Activated naive CD4-positive, alpha-beta T cell treated with anti-CD3 and anti-CD28 coated beads, Interleukin-2, amount 50 U/mL, for 24 hours (primary cell): ENCODE measurements around the gene NCK2.

Source experiments
- H3K27ac Mint-ChIP-seq: one replicate; pipeline ENCODE4 v1.8.0; 2021; ENCODE audit warnings: mild to moderate bottlenecking, mixed read lengths
- H3K27me3 Mint-ChIP-seq: one replicate; pipeline ENCODE4 v1.8.0; 2021; ENCODE audit warnings: mixed read lengths
- H3K36me3 Mint-ChIP-seq: one replicate; pipeline ENCODE4 v1.8.0; 2021; ENCODE audit warnings: mixed read lengths
- H3K4me1 Mint-ChIP-seq: one replicate; pipeline ENCODE4 v1.8.0; 2021; ENCODE audit warnings: mixed read lengths
- H3K4me3 Mint-ChIP-seq: one replicate; pipeline ENCODE4 v1.8.0; 2021; ENCODE audit warnings: mild to moderate bottlenecking, mixed read lengths
- H3K9me3 Mint-ChIP-seq: one replicate; pipeline ENCODE4 v1.8.0; 2021; ENCODE audit warnings: mixed read lengths

Gene NCK2

GRCh38 chr2:105813405-105813804 is 68.7 kb downstream of the NCK2 start:
- Mint-ChIP-seq H3K27ac (peak overlapping the region; percentile 90), H3K4me1 (peaks cover 86% of the 10 kb centered on the region), H3K4me3 (no peak overlapping the region), H3K9me3 (peaks cover 6% of the 10 kb centered on the region), H3K36me3 (peaks cover 18% of the 10 kb centered on the region), H3K27me3 (no peaks in the 10 kb centered on the region)

GRCh38 chr2:105814291-105814940 is 69.7 kb downstream of the NCK2 start:
- Mint-ChIP-seq H3K27ac (peak overlapping the region; percentile 90), H3K9me3 (peaks cover 5% of the 10 kb centered on the region), H3K4me3 (no peak overlapping the region), H3K36me3 (peaks cover 21% of the 10 kb centered on the region), H3K4me1 (peaks cover 86% of the 10 kb centered on the region), H3K27me3 (no peaks in the 10 kb centered on the region)

GRCh38 chr2:105815401-105815800 is 70.7 kb downstream of the NCK2 start:
- H3K27ac Mint-ChIP-seq, result peak overlapping the region; percentile 51
- no peaks in the 10 kb centered on the region for H3K9me3 Mint-ChIP-seq
- peaks cover 18% of the 10 kb centered on the region for H3K36me3 Mint-ChIP-seq
- H3K4me1 Mint-ChIP-seq, result peaks cover 86% of the 10 kb centered on the region
- no peaks in the 10 kb centered on the region for H3K27me3 Mint-ChIP-seq
- no peak overlapping the region for H3K4me3 Mint-ChIP-seq

GRCh38 chr2:105820151-105820550 is 75.4 kb downstream of the NCK2 start:
- H3K4me1 Mint-ChIP-seq, result peaks cover 88% of the 10 kb centered on the region
- H3K36me3 Mint-ChIP-seq, result peaks cover 25% of the 10 kb centered on the region
- no peaks in the 10 kb centered on the region for H3K27me3 Mint-ChIP-seq

DNA sequence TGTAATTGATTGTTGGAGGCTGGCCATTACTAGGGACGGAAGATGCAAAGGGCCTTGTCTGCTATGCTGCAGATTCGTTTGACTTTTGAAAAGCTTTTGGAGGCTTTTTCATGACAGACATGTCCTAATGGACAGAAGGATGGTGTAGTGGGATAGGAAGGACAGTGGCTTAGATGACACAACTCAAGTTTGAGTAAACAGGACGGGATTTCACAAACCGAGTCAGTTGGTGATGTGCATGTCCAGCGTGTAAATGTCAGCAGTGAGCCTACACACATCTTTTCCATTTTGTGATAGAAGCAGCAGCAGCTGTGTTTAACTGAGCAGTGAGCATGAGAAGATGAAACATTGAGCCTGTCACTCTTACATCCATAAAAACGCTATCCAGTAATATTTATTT is 76.0 kb downstream of the NCK2 start:
- no peak overlapping the region for H3K4me3 Mint-ChIP-seq
- H3K4me1 Mint-ChIP-seq, result peaks cover 89% of the 10 kb centered on the region
- H3K36me3 Mint-ChIP-seq, result peaks cover 28% of the 10 kb centered on the region
- peak overlapping the region; percentile 66 for H3K27ac Mint-ChIP-seq
- H3K9me3 Mint-ChIP-seq, result no peaks in the 10 kb centered on the region
- no peaks in the 10 kb centered on the region for H3K27me3 Mint-ChIP-seq

More at GRCh38 chr2:105820151-105820550, 75.4 kb downstream of the NCK2 start:
- peak overlapping the region; percentile 79 for H3K27ac Mint-ChIP-seq
- no peak overlapping the region for H3K4me3 Mint-ChIP-seq
- H3K9me3 Mint-ChIP-seq, result no peaks in the 10 kb centered on the region

- peaks cover 4% of the 10 kb centered on the region for H3K9me3 Mint-ChIP-seq
- no peak overlapping the region for H3K4me3 Mint-ChIP-seq
- peak overlapping the region; percentile 93 for H3K27ac Mint-ChIP-seq
- peaks cover 31% of the 10 kb centered on the region for H3K36me3 Mint-ChIP-seq
- H3K27me3 Mint-ChIP-seq, result no peaks in the 10 kb centered on the region
- peaks cover 84% of the 10 kb centered on the region for H3K4me1 Mint-ChIP-seq
Measured at GRCh38 chr2:105821428-105822125, 76.9 kb downstream of the NCK2 start.

GRCh38 chr2:105822186-105822585 is 77.5 kb downstream of the NCK2 start:
- H3K9me3 Mint-ChIP-seq, result peaks cover 4% of the 10 kb centered on the region
- H3K27me3 Mint-ChIP-seq, result no peaks in the 10 kb centered on the region
- H3K4me1 Mint-ChIP-seq, result peaks cover 81% of the 10 kb centered on the region
- peak overlapping the region; percentile 93 for H3K27ac Mint-ChIP-seq
- peaks cover 31% of the 10 kb centered on the region for H3K36me3 Mint-ChIP-seq
- H3K4me3 Mint-ChIP-seq, result peak overlapping the region; percentile 6

DNA sequence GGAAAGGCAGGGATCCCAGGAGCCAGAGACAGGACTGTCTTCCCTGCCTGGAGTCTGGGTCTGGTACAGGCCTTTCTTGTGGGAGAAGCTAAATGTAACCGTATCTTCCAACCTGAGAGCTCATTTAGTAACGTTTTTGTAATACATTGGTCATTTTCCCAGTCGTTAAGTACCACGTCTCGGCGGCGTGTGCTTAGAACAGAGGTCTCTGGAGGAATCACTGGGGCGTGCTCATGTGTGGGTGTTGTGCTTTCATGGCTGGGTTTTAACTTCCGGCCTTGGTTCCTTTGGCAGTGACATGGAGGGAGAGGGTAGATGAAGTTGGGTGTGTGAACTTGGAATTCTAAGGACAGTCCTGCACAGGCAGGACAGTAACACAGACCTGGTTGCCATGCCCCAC is 79.7 kb downstream of the NCK2 start:
- Mint-ChIP-seq H3K36me3 (peaks cover 36% of the 10 kb centered on the region), H3K27ac (peak overlapping the region; percentile 85), H3K27me3 (no peaks in the 10 kb centered on the region), H3K9me3 (peaks cover 9% of the 10 kb centered on the region), H3K4me3 (no peak overlapping the region), H3K4me1 (peaks cover 90% of the 10 kb centered on the region)

DNA sequence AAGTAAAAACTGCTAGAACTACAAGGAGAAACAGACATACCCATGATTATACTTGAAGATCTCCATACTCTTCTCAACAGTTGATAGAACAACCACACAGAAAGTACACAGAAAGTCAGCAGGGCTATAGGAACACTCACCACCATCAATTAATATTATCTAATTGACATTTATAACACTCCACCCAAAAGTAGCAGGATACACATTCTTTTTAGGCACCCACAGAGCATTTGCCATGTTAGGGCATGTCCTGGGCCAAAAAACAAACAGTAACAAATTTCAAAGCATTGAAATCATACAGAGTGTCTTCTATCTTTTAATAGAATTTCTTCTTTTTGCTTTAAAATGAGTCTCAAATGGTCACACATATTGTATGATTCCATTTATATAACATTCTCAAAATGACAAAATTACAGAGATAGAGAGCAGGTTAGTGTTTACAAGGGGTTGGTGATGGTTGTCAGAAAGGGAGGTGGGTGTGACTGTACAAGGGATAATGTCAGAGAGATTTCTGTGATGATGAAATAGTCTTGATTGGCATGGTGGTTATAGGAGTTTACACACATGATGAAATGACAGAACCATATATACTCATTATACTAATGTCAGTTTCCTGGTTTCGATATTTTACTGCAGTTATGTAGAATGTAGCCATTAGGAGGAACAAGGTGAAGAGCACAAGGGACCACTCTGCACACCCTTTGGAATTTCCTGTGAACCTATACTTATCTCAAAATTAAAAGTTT is 82.8 kb downstream of the NCK2 start:
- Mint-ChIP-seq H3K27ac (peak overlapping the region; percentile 86), H3K9me3 (peaks cover 19% of the 10 kb centered on the region), H3K4me3 (no peak overlapping the region), H3K4me1 (peaks cover 90% of the 10 kb centered on the region), H3K36me3 (peaks cover 47% of the 10 kb centered on the region), H3K27me3 (no peaks in the 10 kb centered on the region)

- Mint-ChIP-seq H3K4me1 (peaks cover 84% of the 10 kb centered on the region), H3K27ac (peak overlapping the region; percentile 90), H3K36me3 (peaks cover 55% of the 10 kb centered on the region), H3K27me3 (no peaks in the 10 kb centered on the region), H3K4me3 (no peak overlapping the region), H3K9me3 (peaks cover 29% of the 10 kb centered on the region)
Measured at GRCh38 chr2:105828558-105828957, 83.8 kb downstream of the NCK2 start.

DNA sequence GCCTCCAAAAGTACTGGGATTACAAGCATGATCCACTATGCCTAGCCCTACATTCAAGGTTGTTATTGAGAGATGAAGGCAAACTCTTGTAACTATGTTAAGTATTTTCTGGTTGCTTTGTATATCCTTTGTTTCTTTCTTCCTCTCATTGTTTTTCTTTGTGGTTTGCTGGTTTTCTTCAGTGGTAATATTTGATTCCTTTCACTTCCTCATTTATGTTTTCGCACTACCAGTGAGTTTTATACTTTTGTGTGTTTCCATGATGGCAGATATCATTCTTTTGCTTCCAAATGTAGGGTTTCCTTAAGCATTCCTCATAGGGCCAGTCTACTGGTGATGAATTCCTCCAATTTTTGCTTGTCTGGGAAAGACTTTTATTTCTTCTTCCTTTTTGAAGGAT is 90.2 kb downstream of the NCK2 start:
- H3K4me3 Mint-ChIP-seq, result peak overlapping the region; percentile 5

GRCh38 chr2:105836341-105836740 is 91.6 kb downstream of the NCK2 start:
- peaks cover 35% of the 10 kb centered on the region for H3K9me3 Mint-ChIP-seq
- H3K27ac Mint-ChIP-seq, result peak overlapping the region; percentile 60
- H3K27me3 Mint-ChIP-seq, result no peaks in the 10 kb centered on the region
- peak overlapping the region; percentile 51 for H3K4me3 Mint-ChIP-seq
- peaks cover 50% of the 10 kb centered on the region for H3K36me3 Mint-ChIP-seq
- peaks cover 89% of the 10 kb centered on the region for H3K4me1 Mint-ChIP-seq

More for the DNA sequence above, 90.2 kb downstream of the NCK2 start:
- Mint-ChIP-seq H3K36me3 (peaks cover 50% of the 10 kb centered on the region), H3K27me3 (no peaks in the 10 kb centered on the region), H3K27ac (peak overlapping the region; percentile 68), H3K4me1 (peaks cover 89% of the 10 kb centered on the region), H3K9me3 (peaks cover 36% of the 10 kb centered on the region)

- H3K4me3 Mint-ChIP-seq, result peak overlapping the region; percentile 12
- peak overlapping the region; percentile 60 for H3K27ac Mint-ChIP-seq
- H3K27me3 Mint-ChIP-seq, result no peaks in the 10 kb centered on the region
- H3K9me3 Mint-ChIP-seq, result peaks cover 33% of the 10 kb centered on the region
- peaks cover 47% of the 10 kb centered on the region for H3K36me3 Mint-ChIP-seq
- peaks cover 89% of the 10 kb centered on the region for H3K4me1 Mint-ChIP-seq
Measured at GRCh38 chr2:105836840-105837692, 92.4 kb downstream of the NCK2 start.

DNA sequence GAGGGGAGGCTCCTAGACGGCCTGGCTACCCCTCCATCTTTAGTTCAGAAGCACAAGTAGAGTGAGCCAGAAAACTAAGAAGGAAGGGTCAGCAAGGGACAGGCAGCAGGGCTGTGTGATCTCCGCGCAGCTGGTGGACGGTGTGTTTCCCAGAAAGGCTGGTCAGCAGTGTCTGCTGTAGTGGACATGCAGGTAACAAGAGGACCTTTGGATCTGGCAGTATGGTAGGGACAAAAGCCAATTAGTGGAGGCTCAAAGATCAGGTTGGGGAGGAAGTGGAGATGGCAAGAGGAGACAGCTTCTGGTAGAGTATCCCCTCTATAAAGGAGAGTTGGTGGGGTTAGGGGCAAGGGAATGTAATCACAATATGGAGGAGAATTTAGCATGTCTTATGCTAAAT is 95.1 kb downstream of the NCK2 start:
- peak overlapping the region; percentile 92 for H3K27ac Mint-ChIP-seq
- H3K27me3 Mint-ChIP-seq, result no peaks in the 10 kb centered on the region
- peaks cover 12% of the 10 kb centered on the region for H3K9me3 Mint-ChIP-seq
- H3K4me3 Mint-ChIP-seq, result no peak overlapping the region
- H3K36me3 Mint-ChIP-seq, result peaks cover 30% of the 10 kb centered on the region
- H3K4me1 Mint-ChIP-seq, result peaks cover 91% of the 10 kb centered on the region

- H3K27me3 Mint-ChIP-seq, result no peaks in the 10 kb centered on the region
- H3K4me3 Mint-ChIP-seq, result no peak overlapping the region
- peak overlapping the region; percentile 92 for H3K27ac Mint-ChIP-seq
- H3K9me3 Mint-ChIP-seq, result peaks cover 11% of the 10 kb centered on the region
- H3K4me1 Mint-ChIP-seq, result peaks cover 92% of the 10 kb centered on the region
- peaks cover 23% of the 10 kb centered on the region for H3K36me3 Mint-ChIP-seq
Measured at GRCh38 chr2:105840933-105841332, 96.2 kb downstream of the NCK2 start.
